PFSK-1 (cell line): ENCODE data around the gene CCDC167.

ENCODE experiments used
- POLR2AphosphoS5 ChIP-seq: IDR thresholded peaks from 2 replicates; pipeline ENCODE4 v1.6.1; 2012; ENCODE audit warnings: low read depth, mild to moderate bottlenecking, control low read depth, low read length, moderate library complexity
- TAF1 ChIP-seq: IDR thresholded peaks from 2 replicates; pipeline ENCODE4 v1.6.1; 2012; ENCODE audit warnings: low read length, control low read depth, borderline replicate concordance; ENCODE audit not compliant: insufficient read depth

DNA sequence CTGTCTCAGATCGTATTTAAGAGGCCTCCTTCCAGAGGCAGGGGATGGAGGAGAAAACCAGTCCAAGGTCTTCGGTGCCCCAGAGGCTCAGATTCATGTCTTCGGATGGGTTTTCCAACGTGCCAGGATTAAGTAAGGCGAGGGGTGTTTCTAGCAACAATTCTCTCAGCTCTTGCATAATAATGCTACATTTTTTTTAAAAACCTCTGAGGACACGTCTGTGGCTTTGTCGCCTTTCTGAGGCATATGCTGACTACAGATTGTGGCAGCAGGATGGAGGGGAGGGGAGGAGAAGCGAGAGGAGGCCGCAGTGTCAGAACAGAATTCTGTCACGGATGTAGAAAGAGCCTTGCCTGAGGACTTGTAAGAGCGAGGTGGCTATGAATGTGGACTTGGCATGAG is 17.7 kb upstream of the CCDC167 start:
- TF ChIP-seq TAF1: no peak
- TF ChIP-seq POLR2AphosphoS5: no peak
